ENCODE data around the gene MYBBP1A.

The MYBBP1A gene

DNA sequence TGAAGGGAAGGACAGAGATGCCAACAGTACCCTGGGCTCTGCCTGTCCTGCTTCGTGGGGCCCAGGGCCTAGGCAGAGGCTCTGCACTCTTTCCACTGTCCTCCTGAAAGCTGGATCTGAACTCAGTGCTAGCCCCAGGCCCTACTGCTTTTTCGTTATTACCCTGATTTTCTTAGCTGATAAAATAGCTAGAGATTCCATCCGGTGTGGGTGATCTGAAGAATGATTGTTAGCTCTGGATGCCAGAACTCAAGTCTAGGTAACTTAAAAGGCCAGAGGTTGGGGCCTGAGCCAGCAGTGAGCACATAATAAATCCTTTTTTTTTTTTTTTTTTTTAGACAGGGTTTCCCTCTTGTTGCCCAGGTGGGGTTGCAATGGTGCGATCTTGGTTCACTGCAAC lies 1.8 kb upstream of the MYBBP1A start:
- Histone ChIP-seq H3K4me2 (ENCODE audit: low read length) (no peak overlapping the region), H3K36me3 (ENCODE audit: control insufficient read depth, low read length) (peaks cover 31% of the 10 kb centered on the region), H3K9me2 (replicated peaks; ENCODE audit: control insufficient read depth, low read length) (no peaks in the 10 kb centered on the region), H3K4me1 (ENCODE audit: control insufficient read depth, low read length) (peaks cover 22% of the 10 kb centered on the region), H3K27ac (ENCODE audit: low read depth, low read length) (no peak overlapping the region), H3K9me3 (ENCODE audit: control insufficient read depth, insufficient read depth, low read length) (no peaks in the 10 kb centered on the region), H3K27me3 (ENCODE audit: control insufficient read depth, low read length) (no peaks in the 10 kb centered on the region; the same call in 1 of the 2 replicates), H4K20me1 (ENCODE audit: control insufficient read depth, insufficient read depth, low read depth, low read length) (no peaks in the 10 kb centered on the region), H3K79me2 (ENCODE audit: control insufficient read depth, low read length) (peaks cover 39% of the 10 kb centered on the region), H3K4me3 (ENCODE audit: low read length) (no peak overlapping the region), H3F3A (ENCODE audit: control insufficient read depth, insufficient read depth) (no peaks in the 10 kb centered on the region)
- TF ChIP-seq EZH2phosphoT487 (IDR thresholded peaks at IDR 0.05; ENCODE audit: borderline replicate concordance, low read length), result no peak
- no peak for TF ChIP-seq CTCF (IDR thresholded peaks at IDR 0.05; ENCODE audit: low read depth, low read length, poor library complexity, severe bottlenecking)

DNA sequence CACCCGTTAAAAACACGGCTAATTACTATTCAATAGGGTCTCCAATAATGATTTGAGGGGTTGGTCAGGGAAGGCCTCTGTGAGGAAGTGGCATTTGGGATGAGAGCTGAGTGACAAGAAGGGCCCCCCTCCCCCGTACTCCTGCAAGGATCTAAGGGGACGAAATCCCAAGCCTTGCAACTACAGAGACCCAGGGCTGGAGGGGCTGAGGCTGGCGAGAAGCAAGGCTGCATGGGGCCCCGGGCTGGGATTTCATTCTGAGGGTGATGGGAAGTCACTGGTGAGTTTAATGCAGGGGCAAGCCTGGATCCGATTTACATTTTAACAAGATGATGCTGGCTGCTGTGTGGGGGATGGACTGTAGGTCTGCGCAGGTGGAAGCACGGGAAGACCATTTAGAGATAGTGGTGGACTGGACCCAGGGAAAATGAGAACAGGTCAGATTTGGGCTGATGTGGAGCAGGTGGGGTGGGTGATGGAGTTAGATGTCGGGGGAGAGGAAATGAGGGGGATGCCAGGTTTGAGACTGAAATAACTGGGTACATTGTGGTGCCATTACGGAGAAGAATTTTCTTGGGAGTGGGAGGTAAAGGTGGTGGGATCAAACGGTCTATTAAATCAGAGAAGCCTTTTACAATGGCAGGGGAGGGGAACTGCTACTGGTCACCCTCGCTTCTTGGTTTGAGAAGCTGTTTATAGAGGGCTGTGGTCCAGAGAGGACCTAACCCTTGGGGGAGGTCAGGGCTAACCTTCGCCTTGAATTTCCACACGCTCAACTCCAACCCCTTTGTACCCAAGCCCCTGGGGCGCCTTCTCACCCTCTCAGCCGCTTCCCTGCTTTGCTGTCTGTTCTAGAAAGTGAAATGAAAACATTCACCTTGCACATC lies 932 bp upstream of the MYBBP1A start:
- peak overlapping the region; percentile 31 for H3K27ac ChIP-seq (ENCODE audit: low read depth, low read length)
- TF ChIP-seq EZH2phosphoT487 (IDR thresholded peaks at IDR 0.05; ENCODE audit: borderline replicate concordance, low read length) (no peak), CTCF (IDR thresholded peaks at IDR 0.05; ENCODE audit: low read depth, low read length, poor library complexity, severe bottlenecking) (no peak)
- H3K4me3 ChIP-seq (ENCODE audit: low read length), result peak overlapping the region; percentile 94
- no peaks in the 10 kb centered on the region for H3K9me3 ChIP-seq (ENCODE audit: control insufficient read depth, insufficient read depth, low read length)
- peaks cover 40% of the 10 kb centered on the region for H3K36me3 ChIP-seq (ENCODE audit: control insufficient read depth, low read length)
- no peaks in the 10 kb centered on the region for H3F3A ChIP-seq (ENCODE audit: control insufficient read depth, insufficient read depth)
- no peaks in the 10 kb centered on the region for H3K9me2 ChIP-seq (replicated peaks; ENCODE audit: control insufficient read depth, low read length)
- no peaks in the 10 kb centered on the region; the same call in 1 of the 2 replicates for H3K27me3 ChIP-seq (ENCODE audit: control insufficient read depth, low read length)
- no peaks in the 10 kb centered on the region for H4K20me1 ChIP-seq (ENCODE audit: control insufficient read depth, insufficient read depth, low read depth, low read length)
- H3K4me2 ChIP-seq (ENCODE audit: low read length), result peak overlapping the region; percentile 79
- H3K79me2 ChIP-seq (ENCODE audit: control insufficient read depth, low read length), result peaks cover 44% of the 10 kb centered on the region
- peaks cover 20% of the 10 kb centered on the region for H3K4me1 ChIP-seq (ENCODE audit: control insufficient read depth, low read length)

- Histone ChIP-seq H3K27ac (ENCODE audit: low read depth, low read length) (peak overlapping the region; percentile 51), H3F3A (ENCODE audit: control insufficient read depth, insufficient read depth) (no peaks in the 10 kb centered on the region), H3K79me2 (ENCODE audit: control insufficient read depth, low read length) (peaks cover 59% of the 10 kb centered on the region), H3K9me2 (replicated peaks; ENCODE audit: control insufficient read depth, low read length) (no peaks in the 10 kb centered on the region), H3K27me3 (ENCODE audit: control insufficient read depth, low read length) (no peaks in the 10 kb centered on the region), H3K36me3 (ENCODE audit: control insufficient read depth, low read length) (peaks cover 56% of the 10 kb centered on the region), H3K4me1 (ENCODE audit: control insufficient read depth, low read length) (peaks cover 20% of the 10 kb centered on the region), H4K20me1 (ENCODE audit: control insufficient read depth, insufficient read depth, low read depth, low read length) (no peaks in the 10 kb centered on the region), H3K4me3 (ENCODE audit: low read length) (peak overlapping the region; percentile 94), H3K4me2 (ENCODE audit: low read length) (peak overlapping the region; percentile 79), H3K9me3 (ENCODE audit: control insufficient read depth, insufficient read depth, low read length) (no peaks in the 10 kb centered on the region)
- no peak for TF ChIP-seq EZH2phosphoT487 (IDR thresholded peaks at IDR 0.05; ENCODE audit: borderline replicate concordance, low read length)
- no peak for TF ChIP-seq CTCF (IDR thresholded peaks at IDR 0.05; ENCODE audit: low read depth, low read length, poor library complexity, severe bottlenecking)
Observed at GRCh38 chr17:4554441-4554996, 665 bp downstream of the MYBBP1A start.

All from DOHH2 (cell line).